Prostate gland (tissue), 2 donors: ENCODE results near the gene SNX19.
A peak's percentile ranks its signal among the peaks of the same experiment; 100 is the strongest.

Experiments
- CTCF ChIP-seq, 4 experiments: fragments of 200-600 bp in 2 of 4; fragments of 450-650 bp in 2 of 4; sonication (generic) in 2 of 4; IDR thresholded peaks; 1 replicate in 3 of 4; 2 replicates in 1 of 4; pipeline ENCODE4 v1.5.1; 2016 to 2019; ENCODE audit warnings: antibody characterized with exemption in 4 of 4, mild to moderate bottlenecking in 2 of 4, moderate library complexity in 2 of 4
- POLR2AphosphoS5 ChIP-seq: sonication (generic); formaldehyde crosslinking; IDR thresholded peaks from one replicate; pipeline ENCODE4 v1.6.1; 2017; ENCODE audit warnings: antibody characterized with exemption

- TF ChIP-seq POLR2AphosphoS5 (peak; percentile 73), CTCF (IDR thresholded peaks at IDR 0.05) (peak; percentile 76 to 99 (median 94))
Observed at GRCh38 chr11:130916238-130916855, at the start of gene SNX19.
